HG03108 (cell line): ENCODE measurements around the gene ASTN2.

Experiments used
- ATAC-seq: cut with Tn5 transposase; IDR thresholded peaks from one replicate; pipeline ENCODE4 v1.9.1; 2021; ENCODE audit warnings: moderate library complexity; ENCODE audit not compliant: unreplicated experiment

ASTN2 gene

GRCh38 chr9:116647515-116647809 is 767.4 kb downstream of the ASTN2 start:
- no peak for ATAC-seq

GRCh38 chr9:116646661-116647514 is 768.0 kb downstream of the ASTN2 start:
- ATAC-seq: no peak

GRCh38 chr9:116644091-116644688 is 770.7 kb downstream of the ASTN2 start:
- no peak for ATAC-seq

- no peak for ATAC-seq
Observed at GRCh38 chr9:116643691-116644090, 771.2 kb downstream of the ASTN2 start.

- no peak for ATAC-seq
Observed at GRCh38 chr9:116641292-116642059, 773.4 kb downstream of the ASTN2 start.

GRCh38 chr9:116639251-116639741 is 775.6 kb downstream of the ASTN2 start:
- ATAC-seq: no peak

- no peak for ATAC-seq
Observed at GRCh38 chr9:116635908-116636307, 778.9 kb downstream of the ASTN2 start.

- ATAC-seq: no peak
Observed at GRCh38 chr9:116632990-116633838, 781.6 kb downstream of the ASTN2 start.

- ATAC-seq: no peak
Observed at GRCh38 chr9:116629634-116630033, 785.2 kb downstream of the ASTN2 start.

- ATAC-seq: no peak
Observed at GRCh38 chr9:116628716-116629115, 786.1 kb downstream of the ASTN2 start.

GRCh38 chr9:116627433-116627832 is 787.4 kb downstream of the ASTN2 start:
- ATAC-seq: no peak

- ATAC-seq: no peak
Observed at GRCh38 chr9:116626762-116627161, 788.1 kb downstream of the ASTN2 start.

- no peak for ATAC-seq
Observed at GRCh38 chr9:116623715-116624114, 791.1 kb downstream of the ASTN2 start.

GRCh38 chr9:116617389-116617788 is 797.5 kb downstream of the ASTN2 start:
- ATAC-seq: no peak

GRCh38 chr9:116616304-116616914 is 798.4 kb downstream of the ASTN2 start:
- no peak for ATAC-seq

GRCh38 chr9:116608064-116608463 is 806.8 kb downstream of the ASTN2 start:
- ATAC-seq: no peak

- no peak for ATAC-seq
Observed at GRCh38 chr9:116605904-116606341, 808.9 kb downstream of the ASTN2 start.

GRCh38 chr9:116605060-116605459 is 809.8 kb downstream of the ASTN2 start:
- ATAC-seq: no peak

- no peak for ATAC-seq
Observed at GRCh38 chr9:116604251-116604650, 810.6 kb downstream of the ASTN2 start.

GRCh38 chr9:116599342-116599884 is 815.4 kb downstream of the ASTN2 start:
- no peak for ATAC-seq
